SK-MEL-5 (cell line): ENCODE measurements around the gene AQR. TPM values are rescaled to one million over a fixed set of nuclear protein-coding genes. Genes with fewer than 3 reads are reported as not detected.

Source experiments
- DNase-seq: peaks from one replicate; pipeline ENCODE4 v3.0.0-alpha.2; 2016; ENCODE audit warnings: low read depth, low spot score
- in situ Hi-C: cut with HindIII; loops from 2 replicates; pipeline ENCODE4 v1.10.0; 2016; ENCODE audit warnings: low sequenced_read_pairs, high pct_unique_total_duplicates, low pct_unique_long_range_greater_than_20kb
- total RNA-seq: library from RNA; depleted of rRNA; stranded (reverse); fragments of >200 nt; shearing (Covaris generic); gene quantifications from 2 replicates; pipeline ENCODE4 v1.2.3, GENCODE V29; 2014

AQR gene
- total RNA-seq, 1 experiment from 2014 or later, result 20.9 TPM

- no peak for DNase-seq
- in situ Hi-C loops, result no loop called here
Observed at GRCh38 chr15:34896183-34896582, 73.4 kb downstream of the AQR start.

GRCh38 chr15:34893967-34894366 lies 75.6 kb downstream of the AQR start:
- in situ Hi-C loops, result no loop called here
- no peak for DNase-seq

- no peak for DNase-seq
- in situ Hi-C loops, result no loop called here
Observed at GRCh38 chr15:34892963-34893591, 76.5 kb downstream of the AQR start.

GRCh38 chr15:34890424-34890823 lies 79.1 kb downstream of the AQR start:
- in situ Hi-C loops, result no loop called here
- no peak for DNase-seq

GRCh38 chr15:34889476-34889875 lies 80.1 kb downstream of the AQR start:
- in situ Hi-C loops, result no loop called here
- no peak for DNase-seq

GRCh38 chr15:34886134-34886533 lies 83.4 kb downstream of the AQR start:
- in situ Hi-C loops, result no loop called here

GRCh38 chr15:34883633-34884032 lies 85.9 kb downstream of the AQR start:
- DNase-seq, result no peak
- in situ Hi-C loops, result no loop called here

More at GRCh38 chr15:34886134-34886533, 83.4 kb downstream of the AQR start:
- no peak for DNase-seq

- DNase-seq, result no peak
- in situ Hi-C loops, result no loop called here
Observed at GRCh38 chr15:34883042-34883441, 86.5 kb downstream of the AQR start.

GRCh38 chr15:34879107-34879506 lies 90.4 kb downstream of the AQR start:
- in situ Hi-C loops, result no loop called here
- no peak for DNase-seq

- no peak for DNase-seq
- in situ Hi-C loops, result no loop called here
Observed at GRCh38 chr15:34876640-34877039, 92.9 kb downstream of the AQR start.

GRCh38 chr15:34869110-34869509 lies 100.4 kb downstream of the AQR start:
- in situ Hi-C loops, result no loop called here
- no peak for DNase-seq

GRCh38 chr15:34865531-34865930 lies 104.0 kb downstream of the AQR start:
- DNase-seq, result no peak
- in situ Hi-C loops, result no loop called here

GRCh38 chr15:34861214-34861613 lies 108.3 kb downstream of the AQR start:
- DNase-seq, result no peak
- in situ Hi-C loops, result no loop called here

GRCh38 chr15:34855893-34856292 lies 113.6 kb downstream of the AQR start:
- no peak for DNase-seq
- in situ Hi-C loops, result no loop called here

- no peak for DNase-seq
- in situ Hi-C loops, result no loop called here
Observed at GRCh38 chr15:34855413-34855812, 114.1 kb downstream of the AQR start.

GRCh38 chr15:34854232-34854631 lies 115.3 kb downstream of the AQR start:
- in situ Hi-C loops, result no loop called here
- DNase-seq, result no peak

GRCh38 chr15:34853001-34853758 lies 116.4 kb downstream of the AQR start:
- in situ Hi-C loops, result no loop called here
- DNase-seq, result no peak

- in situ Hi-C loops, result no loop called here
- DNase-seq, result no peak
Observed at GRCh38 chr15:34851751-34852150, 117.8 kb downstream of the AQR start.

GRCh38 chr15:34851007-34851406 lies 118.5 kb downstream of the AQR start:
- no peak for DNase-seq
- in situ Hi-C loops, result no loop called here
